Adrenal gland (tissue), 12 donors: ENCODE results near the gene CTXND1. TPM values are rescaled to one million over a fixed set of nuclear protein-coding genes. Genes with fewer than 3 reads are reported as not detected.

Experiments
- DNase-seq, 7 donors: peaks; one replicate each; pipeline ENCODE4 v3.0.0-alpha.2; 2019 to 2020
- H3K27ac ChIP-seq, 5 donors: fragments of 200-600 bp; sonication (generic) in 4 of 5; 1 replicate in 3 of 5; 2 replicates in 2 of 5; pipeline versions ENCODE4 v1.5.1 to v1.8.0; 2016 to 2020; ENCODE audit warnings: mild to moderate bottlenecking in 1 of 5
- H3K27me3 ChIP-seq: fragments of 200-600 bp; 2 replicates; pipeline ENCODE4 v1.8.0; 2021
- H3K36me3 ChIP-seq, 2 donors: fragments of 200-600 bp; replicated peaks in 1 of 2; 1 replicate in 1 of 2; 2 replicates in 1 of 2; pipeline versions ENCODE4 v1.5.1 to v1.8.0; 2018 to 2022
- H3K4me1 ChIP-seq, 2 donors: fragments of 200-600 bp; replicated peaks in 1 of 2; 1 replicate in 1 of 2; 2 replicates in 1 of 2; pipeline versions ENCODE4 v1.5.1 to v1.8.0; 2018 to 2021
- H3K4me3 ChIP-seq, 4 donors: fragments of 200-600 bp; sonication (generic) in 3 of 4; one replicate each; pipeline ENCODE4 v1.5.1; 2016 to 2018
- H3K9me3 ChIP-seq, 3 donors: fragments of 200-600 bp; sonication (generic) in 1 of 3; replicated peaks in 1 of 3; 1 replicate in 2 of 3; 2 replicates in 1 of 3; pipeline versions ENCODE4 v1.5.1 to v1.8.0; 2016 to 2021
- CTCF ChIP-seq, 6 experiments: fragments of 450-650 bp in 4 of 6; fragments of 200-600 bp in 2 of 6; sonication (generic) in 1 of 6; IDR thresholded peaks; 1 replicate in 5 of 6; 2 replicates in 1 of 6; pipeline versions ENCODE4 v1.5.1 to v1.8.0; 2016 to 2021; ENCODE audit warnings: antibody characterized with exemption in 6 of 6, mild to moderate bottlenecking in 2 of 6, moderate library complexity in 1 of 6
- POLR2A ChIP-seq, 2 donors: fragments of 450-650 bp; IDR thresholded peaks; one replicate each; pipeline ENCODE4 v1.6.1; 2017; ENCODE audit warnings: antibody characterized with exemption in 2 of 2, mild to moderate bottlenecking in 2 of 2, moderate library complexity in 1 of 2
- WGBS, 4 donors: extraction: QIAGEN DNeasy Blood & Tissue Kit in 2 of 4; methylation state at CpG; one replicate each; pipeline versions ENCODE4 v1.1.5 to v1.1.7; 2013 to 2017; 5-methylcytosine and 5-hydroxymethylcytosine counted together
- intact Hi-C, 2 donors: fragments of 100-400 bp; cut with DNase I; formaldehyde crosslinking; loops; one replicate each; pipeline versions ENCODE4 v1.14.1 to v1.15.0; 2022 to 2023
- polyA plus RNA-seq, 3 donors: library from polyadenylated mRNA; stranded (reverse); fragments of 200-250 nt in 2 of 3; fragments of 350-450 nt in 1 of 3; fragmentation: Illumina TruSeq in 1 of 3; extraction: RNeasy Lipid Tissue Mini Kit (QIAGEN cat#74804) in 1 of 3; gene quantifications; one replicate each; pipeline ENCODE4 v1.2.3, GENCODE V29; 2013 to 2014
- total RNA-seq, 9 donors: library from RNA; depleted of rRNA in 4 of 9; stranded (reverse); fragments of >200 nt in 4 of 9; fragments of 120-200 nt in 1 of 9; fragmentation: NEBNext Ultra II Directional in 1 of 9; extraction: Animal tissue kit (Norgen Biotek cat#: 25700) in 1 of 9; gene quantifications; one replicate each; pipeline versions ENCODE4 v1.1.0 to v1.2.4, GENCODE V29; 2013 to 2023
- donor health status: healthy with polysubstance abuse.
- donor health status: Bipolar disorder and iron deficiency.
- donor health status: DM: yes; HTN: yes; CAD: no.
- donor health status: DM: no; HTN: no; CAD: no.
- donor health status: DM: no; HTN: no; CAD: no.
- donor health status: DM: yes; HTN: yes; CAD: no.

Gene CTXND1
- total and polyA plus RNA-seq, 12 donors, result 0.55 to 17.4 (median 4.3) TPM

- DNase-seq, result no peak
Measured at GRCh38 chr15:80214910-80215309, 37.1 kb downstream of the CTXND1 start.

GRCh38 chr15:80211976-80212375, 40.0 kb downstream of the CTXND1 start:
- DNase-seq, result no peak

More at GRCh38 chr15:80214910-80215309, 37.1 kb downstream of the CTXND1 start:
- no peak overlapping the region for H3K27ac ChIP-seq
- no peaks in the 10 kb centered on the region for H3K36me3 ChIP-seq
- H3K4me3 ChIP-seq, result no peak overlapping the region
- H3K27me3 ChIP-seq, result no peaks in the 10 kb centered on the region
- no peaks in the 10 kb centered on the region for H3K4me1 ChIP-seq
- WGBS, 4 donors, result 79 to 95% (median 83%) methylated on average over 2 of the region's 2 CpGs
- TF ChIP-seq CTCF (IDR thresholded peaks at IDR 0.05), result no peak
- TF ChIP-seq POLR2A (IDR thresholded peaks at IDR 0.05), result no peak
- H3K9me3 ChIP-seq, result no peaks in the 10 kb centered on the region
- intact Hi-C loops, result no loop called here

GRCh38 chr15:80210611-80211573, 41.1 kb downstream of the CTXND1 start:
- 58 to 81% (median 77%) methylated on average over 12 of the region's 12 CpGs for WGBS, 4 donors
- H3K9me3 ChIP-seq, result no peaks in the 10 kb centered on the region
- H3K4me1 ChIP-seq, result no peaks in the 10 kb centered on the region
- H3K36me3 ChIP-seq, result no peaks in the 10 kb centered on the region
- no peaks in the 10 kb centered on the region for H3K27me3 ChIP-seq
- intact Hi-C loops, result no loop called here
- TF ChIP-seq CTCF (IDR thresholded peaks at IDR 0.05) (no peak), POLR2A (IDR thresholded peaks at IDR 0.05) (no peak)
- no peak overlapping the region for H3K27ac ChIP-seq
- no peak overlapping the region for H3K4me3 ChIP-seq
- DNase-seq, result no peak

More at GRCh38 chr15:80211976-80212375, 40.0 kb downstream of the CTXND1 start:
- WGBS, 4 donors, result 54 to 74% (median 68%) methylated on average over 1 of the region's 1 CpG
- TF ChIP-seq POLR2A (IDR thresholded peaks at IDR 0.05) (no peak), CTCF (IDR thresholded peaks at IDR 0.05) (no peak)
- H3K4me1 ChIP-seq, result no peaks in the 10 kb centered on the region
- no peaks in the 10 kb centered on the region for H3K36me3 ChIP-seq
- no peaks in the 10 kb centered on the region for H3K9me3 ChIP-seq
- no peak overlapping the region for H3K27ac ChIP-seq
- H3K4me3 ChIP-seq, result no peak overlapping the region
- H3K27me3 ChIP-seq, result no peaks in the 10 kb centered on the region
- intact Hi-C loops, result no loop called here

GRCh38 chr15:80208758-80209734, 43.0 kb downstream of the CTXND1 start:
- no peak for TF ChIP-seq CTCF (IDR thresholded peaks at IDR 0.05)
- intact Hi-C loops, result no loop called here
- no peak overlapping the region for H3K27ac ChIP-seq
- H3K27me3 ChIP-seq, result no peaks in the 10 kb centered on the region
- 85 to 90% (median 86%) methylated on average over 10 to 11 of the region's 11 CpGs for WGBS, 4 donors
- no peaks in the 10 kb centered on the region for H3K9me3 ChIP-seq
- peak in 1 of 7 donors; percentile 11 for DNase-seq
- no peaks in the 10 kb centered on the region for H3K4me1 ChIP-seq
- no peaks in the 10 kb centered on the region for H3K36me3 ChIP-seq
- no peak overlapping the region for H3K4me3 ChIP-seq
